Stimulated activated CD8-positive, alpha-beta memory T cell treated with anti-CD3 and anti-CD28 coated beads, Interleukin-15, amount 100 ng/mL, for 24 hours (primary cell): ENCODE measurements around the gene WHRN.

ENCODE experiments used
- DNase-seq: peaks from one replicate; pipeline ENCODE4 v3.0.0-alpha.2; 2020; ENCODE audit warnings: low read depth

WHRN gene

GRCh38 chr9:114505187-114506081, at the start of gene WHRN:
Gene WHRN (minus strand): TSS chr9:114505473. CDS start chr9:114504801, 672 bp downstream.
- DNase-seq: peak; percentile 71

- DNase-seq: no peak
These were observed 47.9 kb upstream of the WHRN start for GRCh38 chr9:114553202-114553601.

- DNase-seq: no peak
These were observed 47.4 kb upstream of the WHRN start for GRCh38 chr9:114552706-114553105.

- no peak for DNase-seq
These were observed 46.7 kb upstream of the WHRN start for GRCh38 chr9:114551750-114552685.

- DNase-seq: no peak
These were observed 44.5 kb upstream of the WHRN start for GRCh38 chr9:114549697-114550330.

GRCh38 chr9:114546851-114547250, 41.6 kb upstream of the WHRN start:
- no peak for DNase-seq

GRCh38 chr9:114545055-114545454, 39.8 kb upstream of the WHRN start:
- DNase-seq: no peak

- DNase-seq: no peak
These were observed 34.6 kb upstream of the WHRN start for GRCh38 chr9:114539701-114540380.

GRCh38 chr9:114538241-114538640, 33.0 kb upstream of the WHRN start:
- DNase-seq: no peak

- no peak for DNase-seq
These were observed 27.4 kb upstream of the WHRN start for GRCh38 chr9:114532561-114533237.

- no peak for DNase-seq
These were observed 24.0 kb upstream of the WHRN start for GRCh38 chr9:114529285-114529684.

- no peak for DNase-seq
These were observed 21.5 kb upstream of the WHRN start for GRCh38 chr9:114526807-114527206.

GRCh38 chr9:114525513-114525912, 20.2 kb upstream of the WHRN start:
- DNase-seq: no peak

- DNase-seq: no peak
These were observed 19.0 kb upstream of the WHRN start for GRCh38 chr9:114524247-114524681.

GRCh38 chr9:114522847-114523246, 17.6 kb upstream of the WHRN start:
- DNase-seq: no peak

GRCh38 chr9:114522286-114522685, 17.0 kb upstream of the WHRN start:
- DNase-seq: no peak

GRCh38 chr9:114521846-114522245, 16.6 kb upstream of the WHRN start:
- no peak for DNase-seq

GRCh38 chr9:114518599-114519022, 13.3 kb upstream of the WHRN start:
- DNase-seq: no peak

- no peak for DNase-seq
These were observed 12.8 kb upstream of the WHRN start for GRCh38 chr9:114518120-114518519.

- no peak for DNase-seq
These were observed 11.6 kb upstream of the WHRN start for GRCh38 chr9:114516913-114517312.

- DNase-seq: no peak
These were observed 10.3 kb upstream of the WHRN start for GRCh38 chr9:114515528-114515927.
